SK-N-SH (cell line): ENCODE results near the gene MAN1A2. TPM values are rescaled to one million over a fixed set of nuclear protein-coding genes. Genes with fewer than 3 reads are reported as not detected.
A peak's percentile ranks its signal among the peaks of the same experiment; 100 is the strongest.

ENCODE experiments used
- CTCF ChIA-PET: fragments of 300-600, 350-600 bp; formaldehyde crosslinking; extraction: SDS; loops from one replicate; lab custom pipeline; 2021; lab: Yijun Ruan, JAX
- POLR2A ChIA-PET: fragments of 350-600 bp; sonication (Branson Sonifier 250); formaldehyde crosslinking; extraction: SDS; loops from one replicate; lab custom pipeline; 2020; ENCODE audit warnings: antibody characterized with exemption, inconsistent platforms; lab: Yijun Ruan, JAX
- DNase-seq: peaks from one replicate; pipeline ENCODE4 v3.0.0; 2012
- H2AFZ ChIP-seq: fragments of 200-600 bp; sonication (generic); 2 replicates; pipeline ENCODE4 v1.8.1; 2016; ENCODE audit warnings: antibody characterized with exemption, mild to moderate bottlenecking, low read depth
- H3F3A ChIP-seq: fragments of 200-600 bp; sonication (generic); replicated peaks from 2 replicates; pipeline ENCODE3; 2016; ENCODE audit warnings: antibody characterized with exemption, mild to moderate bottlenecking; ENCODE audit not compliant: insufficient read depth
- H3K27ac ChIP-seq, 2 experiments: fragments of 200-500 bp in 1 of 2; fragments of 200-600 bp in 1 of 2; sonication (Bioruptor generic) in 1 of 2; sonication (generic), shearing (Covaris generic) in 1 of 2; 2 replicates each; pipeline versions ENCODE4 v1.5.1 to v1.6.1; 2014 to 2016; ENCODE audit warnings: low read depth in 2 of 2, inconsistent platforms in 1 of 2, low read length in 1 of 2, mild to moderate bottlenecking in 1 of 2, mixed read lengths in 1 of 2
- H3K27me3 ChIP-seq: fragments of 200-600 bp; sonication (generic), shearing (Covaris generic); 2 replicates; pipeline ENCODE4 v1.6.1; 2016; ENCODE audit warnings: mixed run types; ENCODE audit not compliant: insufficient read depth
- H3K36me3 ChIP-seq, 2 experiments: fragments of 200-500 bp in 1 of 2; fragments of 200-600 bp in 1 of 2; sonication (Bioruptor generic) in 1 of 2; sonication (generic) in 1 of 2; replicated peaks in 1 of 2; 2 replicates each; pipeline versions ENCODE3 to v1.5.1; 2014 to 2016; ENCODE audit warnings: low read length in 1 of 2, mild to moderate bottlenecking in 1 of 2; ENCODE audit not compliant: insufficient read depth in 2 of 2, control insufficient read depth in 1 of 2
- H3K4me1 ChIP-seq, 2 experiments: fragments of 200-500 bp in 1 of 2; fragments of 200-600 bp in 1 of 2; sonication (Bioruptor generic) in 1 of 2; sonication (generic), shearing (Covaris generic) in 1 of 2; 2 replicates each; pipeline versions ENCODE4 v1.5.1 to v1.6.1; 2014 to 2016; ENCODE audit warnings: low read depth in 1 of 2, low read length in 1 of 2, mixed run types in 1 of 2; ENCODE audit not compliant: insufficient read depth in 2 of 2, control insufficient read depth in 1 of 2
- H3K4me2 ChIP-seq: fragments of 200-600 bp; sonication (generic), shearing (Covaris generic); 2 replicates; pipeline ENCODE4 v1.6.1; 2017; ENCODE audit warnings: mixed run types
- H3K4me3 ChIP-seq, 2 experiments: fragments of 200-500 bp in 1 of 2; fragments of 200-600 bp in 1 of 2; sonication (Bioruptor generic) in 1 of 2; sonication (generic), shearing (Covaris generic) in 1 of 2; 2 replicates each; pipeline versions ENCODE4 v1.5.1 to v1.8.1; 2014 to 2016; ENCODE audit warnings: low read depth in 2 of 2, inconsistent platforms in 1 of 2, low read length in 1 of 2, mild to moderate bottlenecking in 1 of 2, mixed read lengths in 1 of 2, moderate library complexity in 1 of 2
- H3K79me2 ChIP-seq: fragments of 200-600 bp; sonication (generic); 2 replicates; pipeline ENCODE4 v1.8.1; 2017; ENCODE audit warnings: mild to moderate bottlenecking; ENCODE audit not compliant: insufficient read depth
- H3K9ac ChIP-seq: fragments of 200-600 bp; sonication (generic); 2 replicates; pipeline ENCODE4 v1.6.1; 2017; ENCODE audit warnings: mixed run types
- H3K9me2 ChIP-seq: fragments of 200-600 bp; sonication (generic); 2 replicates; pipeline ENCODE4 v1.6.1; 2017; ENCODE audit warnings: mixed run types
- H3K9me3 ChIP-seq: fragments of 200-600 bp; sonication (generic); 2 replicates; pipeline ENCODE4 v1.6.1; 2017; ENCODE audit warnings: mixed run types, mild to moderate bottlenecking, moderate library complexity
- H4K20me1 ChIP-seq: fragments of 200-600 bp; sonication (generic); 2 replicates; pipeline ENCODE4 v1.6.1; 2017; ENCODE audit warnings: mild to moderate bottlenecking, mixed run types; ENCODE audit not compliant: insufficient read depth
- CHD2 ChIP-seq: fragments of 150-350 bp; IDR thresholded peaks from 2 replicates; pipeline ENCODE4 v1.6.1; 2018; ENCODE audit warnings: low read length; ENCODE audit not compliant: partially characterized antibody
- ELF1 ChIP-seq: IDR thresholded peaks from 2 replicates; pipeline ENCODE4 v1.4.0; 2012
- EZH2phosphoT487 ChIP-seq: fragments of 200-600 bp; sonication (generic); IDR thresholded peaks from 2 replicates; pipeline ENCODE4 v1.6.1; 2017; ENCODE audit warnings: low read depth, mixed run types, mild to moderate bottlenecking, antibody characterized with exemption, moderate library complexity, borderline replicate concordance
- FOSL2 ChIP-seq: IDR thresholded peaks from 2 replicates; pipeline ENCODE4 v1.4.0; 2012; ENCODE audit warnings: low read depth, mild to moderate bottlenecking, moderate library complexity, borderline replicate concordance
- FOXJ3 ChIP-seq: sonication (generic); formaldehyde crosslinking; IDR thresholded peaks from 2 replicates; pipeline ENCODE4 v1.5.1; 2020; ENCODE audit warnings: mild to moderate bottlenecking, missing genetic modification reagents
- FOXM1 ChIP-seq: IDR thresholded peaks from 2 replicates; pipeline ENCODE4 v1.4.0; 2012; ENCODE audit warnings: low read depth, mild to moderate bottlenecking
- GABPA ChIP-seq: IDR thresholded peaks from 2 replicates; pipeline ENCODE4 v1.4.0; 2012; ENCODE audit warnings: low read depth, mild to moderate bottlenecking
- GATA2 ChIP-seq: sonication (generic); formaldehyde crosslinking; IDR thresholded peaks from 2 replicates; pipeline ENCODE4 v1.5.0; 2020; ENCODE audit warnings: mild to moderate bottlenecking, missing genetic modification reagents
- NFIC ChIP-seq: IDR thresholded peaks from 2 replicates; pipeline ENCODE4 v1.4.0; 2012; ENCODE audit warnings: borderline replicate concordance
- NRF1 ChIP-seq: IDR thresholded peaks from 2 replicates; pipeline ENCODE4 v1.6.1; 2012; ENCODE audit warnings: low read depth, mild to moderate bottlenecking, low read length
- POLR2AphosphoS5 ChIP-seq: IDR thresholded peaks from 2 replicates; pipeline ENCODE4 v1.6.1; 2012; ENCODE audit warnings: low read depth, low read length
- RCOR1 ChIP-seq: fragments of 150-350 bp; IDR thresholded peaks from 2 replicates; pipeline ENCODE4 v1.6.1; 2017; ENCODE audit warnings: antibody characterized with exemption, low read length
- RXRA ChIP-seq: IDR thresholded peaks from 2 replicates; pipeline ENCODE4 v1.4.0; 2012; ENCODE audit warnings: low read depth, mild to moderate bottlenecking, borderline replicate concordance
- SMC3 ChIP-seq: IDR thresholded peaks from 2 replicates; pipeline ENCODE4 v1.6.1; 2012; ENCODE audit warnings: low read depth, low read length, improper control_type of control experiment
- TAF1 ChIP-seq: IDR thresholded peaks from 2 replicates; pipeline ENCODE4 v1.6.1; 2012; ENCODE audit warnings: low read depth, mild to moderate bottlenecking, low read length, moderate library complexity, borderline replicate concordance
- TCF12 ChIP-seq: IDR thresholded peaks from 2 replicates; pipeline ENCODE4 v1.4.0; 2012
- WGBS: methylation state at CpG from one replicate; pipeline ENCODE4 v1.1.6; 2017; ENCODE audit warnings: low lambda C conversion rate; 5-methylcytosine and 5-hydroxymethylcytosine counted together
- polyA plus RNA-seq, 3 experiments: library from polyadenylated mRNA; depleted of rRNA; stranded (reverse); fragments of >200 nt; gene quantifications; 2 replicates each; pipeline ENCODE4 v1.2.3, GENCODE V29; 2012
- TF ChIP-seq, protein P1 (sequence below): IDR thresholded peaks from 2 replicates; pipeline ENCODE4 v1.4.0; 2012; ENCODE audit warnings: low read depth, borderline replicate concordance
- TF ChIP-seq, protein P2 (sequence below): IDR thresholded peaks from 2 replicates; pipeline ENCODE4; 2012
- TF ChIP-seq, protein P3 (sequence below): IDR thresholded peaks from 2 replicates; pipeline ENCODE4 v1.6.1; 2012; ENCODE audit warnings: mild to moderate bottlenecking, low read depth, low read length, moderate library complexity

MAN1A2 gene
- polyA plus RNA-seq, 1 of the 3 experiments (the other 2 are of a cell fraction): 6.0 TPM

DNA sequence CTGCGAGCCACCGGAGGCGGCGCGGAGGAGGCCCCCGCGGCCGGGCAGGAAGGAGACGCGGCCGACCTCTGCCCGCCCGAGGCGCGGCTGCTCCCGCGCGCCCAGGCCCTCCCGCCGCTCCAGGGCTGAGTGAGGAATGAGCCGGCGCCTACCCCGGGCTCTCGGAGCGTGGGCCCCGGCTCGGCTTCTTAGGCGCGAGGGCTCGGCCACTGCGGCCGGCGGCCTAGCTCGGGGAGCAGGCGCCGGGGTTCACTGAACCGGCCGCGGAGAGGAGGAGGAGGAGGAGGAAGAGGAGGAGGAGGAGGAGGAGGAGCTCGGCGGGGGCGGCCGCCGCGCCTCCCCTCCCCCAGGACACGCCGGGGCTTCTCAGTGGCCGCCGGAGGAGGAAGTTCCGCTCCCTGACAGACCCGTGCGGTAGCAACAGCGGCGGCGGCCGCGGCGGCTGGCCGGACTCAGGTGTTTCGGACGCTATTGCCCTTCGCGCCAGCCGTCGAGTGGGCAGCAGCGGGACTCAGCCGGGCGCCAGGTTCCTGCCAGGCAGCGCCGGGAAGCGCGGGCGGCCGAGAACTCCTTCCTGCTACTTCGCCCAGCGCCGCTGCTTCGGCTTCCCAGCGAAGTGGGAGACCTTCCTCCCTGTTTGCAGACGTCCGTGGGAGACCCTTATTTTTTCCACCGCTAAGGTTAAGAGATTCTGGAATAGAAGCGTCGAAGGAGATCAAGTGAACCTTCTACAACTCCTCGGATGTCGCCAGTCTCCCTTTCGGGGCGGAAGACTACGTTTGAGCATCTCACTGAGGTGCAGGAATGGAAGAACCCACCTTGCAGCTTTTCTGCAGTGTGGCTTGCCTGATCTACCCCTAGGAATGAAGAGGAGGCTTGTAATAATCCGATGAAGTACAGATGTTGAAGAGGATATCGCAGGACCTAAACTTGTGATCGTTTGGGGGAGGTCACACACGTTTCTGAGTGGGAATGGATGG is at the start of gene MAN1A2 (continued):
- TF ChIP-seq, protein P1, sequence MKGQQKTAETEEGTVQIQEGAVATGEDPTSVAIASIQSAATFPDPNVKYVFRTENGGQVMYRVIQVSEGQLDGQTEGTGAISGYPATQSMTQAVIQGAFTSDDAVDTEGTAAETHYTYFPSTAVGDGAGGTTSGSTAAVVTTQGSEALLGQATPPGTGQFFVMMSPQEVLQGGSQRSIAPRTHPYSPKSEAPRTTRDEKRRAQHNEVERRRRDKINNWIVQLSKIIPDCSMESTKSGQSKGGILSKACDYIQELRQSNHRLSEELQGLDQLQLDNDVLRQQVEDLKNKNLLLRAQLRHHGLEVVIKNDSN: peak; percentile 13; the same call in 1 of the 2 replicates
- TF ChIP-seq FOXJ3 (CRISPR knock-in tag) (no peak), FOXM1 (no peak), POLR2AphosphoS5 (peak; percentile 72), TAF1 (peak; percentile 37), NFIC (no peak), CHD2 (peak; percentile 40), RXRA (no peak), RCOR1 (no peak), ELF1 (0 out of 2 replicates have a peak, but pooled peaks have one; percentile 45), FOSL2 (no peak), EZH2phosphoT487 (no peak), GABPA (peak; percentile 73)
- TF ChIP-seq, protein P2, sequence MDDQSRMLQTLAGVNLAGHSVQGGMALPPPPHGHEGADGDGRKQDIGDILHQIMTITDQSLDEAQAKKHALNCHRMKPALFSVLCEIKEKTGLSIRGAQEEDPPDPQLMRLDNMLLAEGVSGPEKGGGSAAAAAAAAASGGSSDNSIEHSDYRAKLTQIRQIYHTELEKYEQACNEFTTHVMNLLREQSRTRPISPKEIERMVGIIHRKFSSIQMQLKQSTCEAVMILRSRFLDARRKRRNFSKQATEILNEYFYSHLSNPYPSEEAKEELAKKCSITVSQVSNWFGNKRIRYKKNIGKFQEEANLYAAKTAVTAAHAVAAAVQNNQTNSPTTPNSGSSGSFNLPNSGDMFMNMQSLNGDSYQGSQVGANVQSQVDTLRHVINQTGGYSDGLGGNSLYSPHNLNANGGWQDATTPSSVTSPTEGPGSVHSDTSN: 0 out of 2 replicates have a peak, but pooled peaks have one; percentile 18
- TF ChIP-seq, all 33 proteins: peak for 12

DNA sequence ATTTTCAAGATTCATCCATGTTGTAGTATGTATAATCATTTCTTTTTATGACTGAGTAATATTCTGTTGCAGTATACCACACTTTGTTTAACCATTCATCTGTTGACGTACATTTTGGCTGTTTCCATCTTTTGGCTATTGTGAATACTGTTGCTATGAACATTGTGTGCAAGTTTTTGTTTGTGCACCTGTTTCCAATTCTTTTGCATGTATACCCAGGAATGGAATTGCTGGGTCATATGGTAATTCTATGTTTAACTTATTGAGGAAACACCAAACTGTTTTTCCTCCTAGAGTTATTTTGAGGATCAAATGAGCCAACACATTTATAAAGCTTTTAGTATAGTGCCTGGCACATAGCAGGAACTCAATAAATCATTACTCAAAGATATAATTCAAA is 49.2 kb upstream of the MAN1A2 start:
- Histone ChIP-seq H3K4me3 (no peak overlapping the region), H3K27me3 (peaks cover 11% of the 10 kb centered on the region)
- no peak for DNase-seq
- TF ChIP-seq FOSL2: no peak
- TF ChIP-seq, protein P3, sequence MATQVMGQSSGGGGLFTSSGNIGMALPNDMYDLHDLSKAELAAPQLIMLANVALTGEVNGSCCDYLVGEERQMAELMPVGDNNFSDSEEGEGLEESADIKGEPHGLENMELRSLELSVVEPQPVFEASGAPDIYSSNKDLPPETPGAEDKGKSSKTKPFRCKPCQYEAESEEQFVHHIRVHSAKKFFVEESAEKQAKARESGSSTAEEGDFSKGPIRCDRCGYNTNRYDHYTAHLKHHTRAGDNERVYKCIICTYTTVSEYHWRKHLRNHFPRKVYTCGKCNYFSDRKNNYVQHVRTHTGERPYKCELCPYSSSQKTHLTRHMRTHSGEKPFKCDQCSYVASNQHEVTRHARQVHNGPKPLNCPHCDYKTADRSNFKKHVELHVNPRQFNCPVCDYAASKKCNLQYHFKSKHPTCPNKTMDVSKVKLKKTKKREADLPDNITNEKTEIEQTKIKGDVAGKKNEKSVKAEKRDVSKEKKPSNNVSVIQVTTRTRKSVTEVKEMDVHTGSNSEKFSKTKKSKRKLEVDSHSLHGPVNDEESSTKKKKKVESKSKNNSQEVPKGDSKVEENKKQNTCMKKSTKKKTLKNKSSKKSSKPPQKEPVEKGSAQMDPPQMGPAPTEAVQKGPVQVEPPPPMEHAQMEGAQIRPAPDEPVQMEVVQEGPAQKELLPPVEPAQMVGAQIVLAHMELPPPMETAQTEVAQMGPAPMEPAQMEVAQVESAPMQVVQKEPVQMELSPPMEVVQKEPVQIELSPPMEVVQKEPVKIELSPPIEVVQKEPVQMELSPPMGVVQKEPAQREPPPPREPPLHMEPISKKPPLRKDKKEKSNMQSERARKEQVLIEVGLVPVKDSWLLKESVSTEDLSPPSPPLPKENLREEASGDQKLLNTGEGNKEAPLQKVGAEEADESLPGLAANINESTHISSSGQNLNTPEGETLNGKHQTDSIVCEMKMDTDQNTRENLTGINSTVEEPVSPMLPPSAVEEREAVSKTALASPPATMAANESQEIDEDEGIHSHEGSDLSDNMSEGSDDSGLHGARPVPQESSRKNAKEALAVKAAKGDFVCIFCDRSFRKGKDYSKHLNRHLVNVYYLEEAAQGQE: no peak
- TF ChIP-seq NFIC: no peak
- no peak for TF ChIP-seq GATA2
- no peak for TF ChIP-seq TCF12
- no peak for TF ChIP-seq POLR2AphosphoS5
- no peak for TF ChIP-seq SMC3
- TF ChIP-seq NRF1: no peak
- TF ChIP-seq, all 33 proteins: peak for 0
- Histone ChIP-seq H3K27ac (no peak overlapping the region), H3K4me2 (no peak overlapping the region), H3F3A (peaks cover 3% of the 10 kb centered on the region), H3K9me2 (no peaks in the 10 kb centered on the region), H3K79me2 (no peaks in the 10 kb centered on the region), H3K36me3 (no peaks in the 10 kb centered on the region), H3K9ac (no peak overlapping the region), H3K4me1 (peaks cover 0 to 5% of the 10 kb centered on the region in 2 experiments; a peak in 1 of 4 replicates), H3K9me3 (no peaks in the 10 kb centered on the region), H2AFZ (no peak overlapping the region), H4K20me1 (no peaks in the 10 kb centered on the region)
- POLR2A ChIA-PET: no interaction called here
- WGBS: 66% methylated on average over 1 of the region's 1 CpG
- CTCF ChIA-PET: no interaction called here
